CMK (cell line): ENCODE measurements around the gene LSM3.

ENCODE experiments used
- DNase-seq: peaks from one replicate; pipeline ENCODE4 v3.0.0-alpha.2; 2010; ENCODE audit warnings: low read depth

Gene LSM3

DNA sequence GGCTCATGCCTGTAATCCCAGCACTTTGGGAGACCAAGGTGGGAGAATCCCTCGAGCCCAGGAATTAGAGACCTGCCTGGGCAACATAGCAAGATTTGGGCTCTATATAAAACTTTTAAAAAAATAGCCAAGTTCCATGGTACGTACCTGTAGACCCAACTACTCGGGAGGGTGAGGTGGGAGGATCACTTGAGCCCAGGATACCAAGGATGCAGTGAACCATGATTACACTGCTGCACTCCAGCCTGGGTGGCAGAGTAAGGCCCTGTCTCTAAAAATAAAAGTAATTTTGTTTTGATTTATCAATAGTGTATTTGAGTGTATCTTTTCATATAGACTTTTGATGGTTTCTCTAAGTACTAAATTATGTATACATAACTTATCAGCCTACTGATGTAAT lies 63.1 kb downstream of the LSM3 start:
- no peak for DNase-seq

DNA sequence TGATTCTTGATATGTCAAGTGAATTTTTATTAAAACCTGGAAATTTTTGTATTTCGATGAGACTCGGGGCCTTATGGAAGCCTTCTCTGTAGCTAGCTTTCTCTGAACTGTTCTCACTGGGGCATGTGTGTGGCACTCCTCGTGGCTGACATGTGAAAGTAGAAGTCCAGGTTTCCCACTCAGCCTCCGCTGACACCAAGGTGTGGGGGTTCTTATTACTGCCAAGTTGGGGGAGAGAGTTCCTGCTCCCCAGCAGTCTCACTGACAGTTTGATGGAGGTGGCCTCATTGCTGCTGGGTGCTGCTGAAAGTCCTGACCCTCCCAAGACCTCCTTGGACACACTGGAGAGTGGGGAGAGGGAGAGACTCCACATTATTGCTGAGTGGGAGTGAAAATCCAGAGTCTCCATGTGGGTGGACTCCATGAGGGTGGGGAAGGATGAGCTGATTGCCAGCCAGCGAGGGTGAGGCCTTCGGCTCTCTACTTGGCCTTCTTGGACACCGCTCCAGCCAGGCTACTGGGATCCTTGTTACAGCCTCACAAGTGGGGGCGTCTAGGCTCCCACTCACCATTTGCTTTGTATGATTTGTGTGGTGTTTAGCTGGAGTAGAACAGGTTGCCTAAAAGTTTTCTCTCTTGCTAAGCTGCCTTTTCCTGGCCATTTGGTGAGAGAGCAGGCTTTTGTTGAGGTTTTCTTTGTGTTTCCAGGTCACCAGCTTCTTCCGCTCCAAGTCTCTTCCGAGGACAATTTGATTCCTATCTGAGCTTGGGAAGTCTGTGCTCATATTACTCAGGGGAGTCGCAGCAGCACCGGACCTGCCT lies 64.1 kb downstream of the LSM3 start:
- DNase-seq: no peak

GRCh38 chr3:14243782-14244181 lies 65.2 kb downstream of the LSM3 start:
- DNase-seq: no peak

- DNase-seq: no peak
Measured at GRCh38 chr3:14244521-14245247, 66.1 kb downstream of the LSM3 start.

GRCh38 chr3:14245248-14245639 lies 66.6 kb downstream of the LSM3 start:
- no peak for DNase-seq

DNA sequence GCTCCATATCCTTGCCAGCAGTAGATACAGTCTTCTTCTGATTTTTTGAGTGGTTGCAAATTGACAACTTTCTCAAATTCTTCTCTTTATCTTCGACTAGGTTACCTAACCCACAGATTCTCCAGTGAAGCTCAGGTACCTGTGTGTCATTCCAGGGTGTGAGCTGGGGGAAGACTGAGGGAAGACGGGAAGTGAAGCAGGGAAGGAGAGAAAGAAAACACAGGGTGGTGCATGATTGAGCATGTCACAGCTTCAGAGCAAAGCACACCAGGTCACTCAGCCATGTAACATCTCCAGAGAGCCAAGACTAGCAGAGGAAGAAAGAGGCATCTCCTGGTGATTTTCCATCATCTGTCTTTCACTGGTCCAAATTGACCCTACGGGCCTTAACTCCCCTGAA lies 67.2 kb downstream of the LSM3 start:
- no peak for DNase-seq

DNA sequence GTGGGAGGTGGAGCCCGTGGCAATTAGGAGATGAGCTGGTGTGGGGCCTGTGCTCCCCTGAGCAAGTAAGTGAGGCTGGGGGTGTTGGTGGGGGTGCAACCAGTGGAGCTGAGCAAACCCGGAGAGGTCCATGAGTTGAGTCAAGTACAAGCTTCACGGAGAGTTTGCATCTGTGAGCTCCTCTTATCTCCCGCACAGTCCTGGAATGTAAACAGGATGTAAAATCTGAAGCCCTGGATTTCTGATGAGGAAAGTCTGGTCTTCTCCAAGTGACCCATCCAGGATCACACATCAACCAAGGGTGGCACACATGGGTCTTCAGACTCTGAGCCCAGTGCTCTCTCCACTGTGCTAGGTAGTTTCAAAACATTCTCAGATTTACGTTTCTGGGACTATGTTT lies 67.8 kb downstream of the LSM3 start:
- no peak for DNase-seq

GRCh38 chr3:14248477-14248848 lies 69.8 kb downstream of the LSM3 start:
- DNase-seq: no peak

DNA sequence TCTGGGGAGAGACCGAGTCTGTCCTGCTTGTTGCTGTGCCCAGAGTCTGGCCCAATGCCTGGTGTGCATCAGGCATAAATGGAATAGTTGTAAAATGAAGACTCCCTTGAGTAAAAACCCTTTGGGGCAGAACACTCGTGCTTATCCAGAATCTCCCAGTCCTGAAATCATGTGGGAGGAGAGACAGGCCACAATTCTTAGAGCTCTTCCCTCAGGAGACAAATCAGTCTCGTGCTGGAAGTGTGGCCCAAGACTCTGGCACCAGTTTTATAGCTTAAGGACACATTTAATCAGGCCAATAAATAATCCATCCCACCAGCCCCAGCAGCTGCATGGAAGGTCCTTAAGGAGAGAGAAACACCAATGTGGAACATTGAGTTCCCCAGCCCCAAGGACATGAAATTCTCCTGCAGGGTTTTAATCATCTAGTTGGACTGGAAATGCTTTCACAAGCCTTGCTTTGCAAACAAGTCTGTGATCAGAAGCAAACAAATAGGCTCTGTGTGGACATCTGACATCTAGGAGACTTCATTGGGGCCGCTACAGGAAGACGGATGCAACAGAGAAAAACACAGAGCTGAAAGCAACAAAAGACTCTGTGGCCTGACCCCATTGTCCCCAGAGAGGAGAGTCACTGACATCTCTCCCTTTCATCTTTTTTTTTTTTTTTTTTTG lies 70.4 kb downstream of the LSM3 start:
- no peak for DNase-seq
